MM.1S (cell line): ENCODE results near the gene B3GNT8.

Experiments
- CTCF ChIP-seq: fragments of 300-600 bp; sonication (generic); IDR thresholded peaks from 2 replicates; pipeline ENCODE4 v1.5.1; 2016; ENCODE audit warnings: antibody characterized with exemption, low read length, mixed read lengths
- EZH2 ChIP-seq: fragments of 300-600 bp; sonication (generic); optimal IDR thresholded peaks from 2 replicates; pipeline ENCODE3; 2017; ENCODE audit warnings: low read depth, mild to moderate bottlenecking, antibody characterized with exemption, low read length, mixed read lengths
- EZH2phosphoT487 ChIP-seq: fragments of 300-600 bp; sonication (generic); IDR thresholded peaks from 2 replicates; pipeline ENCODE4 v1.6.1; 2018; ENCODE audit warnings: antibody characterized with exemption, low read length

- TF ChIP-seq CTCF (no peak), EZH2 (no peak), EZH2phosphoT487 (no peak)
These were observed 1.7 kb downstream of the B3GNT8 start for GRCh38 chr19:41425174-41426115.
